SK-N-SH (cell line): ENCODE measurements around the gene DEGS1.

Experiments
- CTCF ChIP-seq: fragments of 200-600 bp; sonication (generic); IDR thresholded peaks from 2 replicates; pipeline ENCODE4 v1.6.1; 2017; ENCODE audit warnings: antibody characterized with exemption, mild to moderate bottlenecking, moderate library complexity
- GABPA ChIP-seq: IDR thresholded peaks from 2 replicates; pipeline ENCODE4 v1.4.0; 2012; ENCODE audit warnings: low read depth, mild to moderate bottlenecking
- GATA2 ChIP-seq: sonication (generic); formaldehyde crosslinking; IDR thresholded peaks from 2 replicates; pipeline ENCODE4 v1.5.0; 2020; ENCODE audit warnings: mild to moderate bottlenecking, missing genetic modification reagents
- JUND ChIP-seq: IDR thresholded peaks from 2 replicates; pipeline ENCODE4 v1.4.0; 2012
- NFIC ChIP-seq: IDR thresholded peaks from 2 replicates; pipeline ENCODE4 v1.4.0; 2012; ENCODE audit warnings: borderline replicate concordance
- PBX3 ChIP-seq: IDR thresholded peaks from 2 replicates; pipeline ENCODE4; 2012
- POLR2AphosphoS5 ChIP-seq: IDR thresholded peaks from 2 replicates; pipeline ENCODE4 v1.6.1; 2012; ENCODE audit warnings: low read depth, low read length
- RCOR1 ChIP-seq: fragments of 150-350 bp; IDR thresholded peaks from 2 replicates; pipeline ENCODE4 v1.6.1; 2017; ENCODE audit warnings: antibody characterized with exemption, low read length
- SIN3A ChIP-seq: IDR thresholded peaks from 2 replicates; pipeline ENCODE4 v1.6.1; 2012; ENCODE audit warnings: low read depth, mild to moderate bottlenecking, low read length, moderate library complexity, borderline replicate concordance
- SMC3 ChIP-seq: IDR thresholded peaks from 2 replicates; pipeline ENCODE4 v1.6.1; 2012; ENCODE audit warnings: low read depth, low read length, improper control_type of control experiment
- TAF1 ChIP-seq: IDR thresholded peaks from 2 replicates; pipeline ENCODE4 v1.6.1; 2012; ENCODE audit warnings: low read depth, mild to moderate bottlenecking, low read length, moderate library complexity, borderline replicate concordance
- TCF12 ChIP-seq: IDR thresholded peaks from 2 replicates; pipeline ENCODE4 v1.4.0; 2012
- USF2 ChIP-seq: fragments of 150-350 bp; IDR thresholded peaks from 2 replicates; pipeline ENCODE4 v1.6.1; 2017; ENCODE audit warnings: antibody characterized with exemption, low read length, low read depth, borderline replicate concordance
- ZBTB33 ChIP-seq: IDR thresholded peaks from 2 replicates; pipeline ENCODE4 v1.4.0; 2012; ENCODE audit warnings: low read depth, borderline replicate concordance

- TF ChIP-seq GABPA = no peak
- TF ChIP-seq POLR2AphosphoS5 = no peak
- no peak for TF ChIP-seq SIN3A
- no peak for TF ChIP-seq CTCF
- TF ChIP-seq SMC3 = no peak
- TF ChIP-seq NFIC = no peak
- TF ChIP-seq TAF1 = no peak
- TF ChIP-seq TCF12 = no peak
- no peak for TF ChIP-seq GATA2 (CRISPR knock-in tag)
- TF ChIP-seq PBX3 = no peak
- no peak for TF ChIP-seq RCOR1
- TF ChIP-seq JUND = no peak
- TF ChIP-seq USF2 = no peak
- no peak for TF ChIP-seq ZBTB33
Measured at GRCh38 chr1:224193319-224193966, 10.4 kb downstream of the DEGS1 start.
